Prostate gland (tissue), 2 donors: ENCODE measurements around the gene HHIPL1.

Source experiments
- POLR2A ChIP-seq: fragments of 450-650 bp; IDR thresholded peaks from one replicate; pipeline ENCODE4 v1.6.1; 2016; ENCODE audit warnings: antibody characterized with exemption, mild to moderate bottlenecking
- TF ChIP-seq, protein P1 (sequence below), 4 experiments: fragments of 200-600 bp in 2 of 4; fragments of 450-650 bp in 2 of 4; sonication (generic) in 2 of 4; IDR thresholded peaks; 1 replicate in 3 of 4; 2 replicates in 1 of 4; pipeline ENCODE4 v1.5.1; 2016 to 2019; ENCODE audit warnings: antibody characterized with exemption in 4 of 4, mild to moderate bottlenecking in 2 of 4, moderate library complexity in 2 of 4

- TF ChIP-seq, protein P1, sequence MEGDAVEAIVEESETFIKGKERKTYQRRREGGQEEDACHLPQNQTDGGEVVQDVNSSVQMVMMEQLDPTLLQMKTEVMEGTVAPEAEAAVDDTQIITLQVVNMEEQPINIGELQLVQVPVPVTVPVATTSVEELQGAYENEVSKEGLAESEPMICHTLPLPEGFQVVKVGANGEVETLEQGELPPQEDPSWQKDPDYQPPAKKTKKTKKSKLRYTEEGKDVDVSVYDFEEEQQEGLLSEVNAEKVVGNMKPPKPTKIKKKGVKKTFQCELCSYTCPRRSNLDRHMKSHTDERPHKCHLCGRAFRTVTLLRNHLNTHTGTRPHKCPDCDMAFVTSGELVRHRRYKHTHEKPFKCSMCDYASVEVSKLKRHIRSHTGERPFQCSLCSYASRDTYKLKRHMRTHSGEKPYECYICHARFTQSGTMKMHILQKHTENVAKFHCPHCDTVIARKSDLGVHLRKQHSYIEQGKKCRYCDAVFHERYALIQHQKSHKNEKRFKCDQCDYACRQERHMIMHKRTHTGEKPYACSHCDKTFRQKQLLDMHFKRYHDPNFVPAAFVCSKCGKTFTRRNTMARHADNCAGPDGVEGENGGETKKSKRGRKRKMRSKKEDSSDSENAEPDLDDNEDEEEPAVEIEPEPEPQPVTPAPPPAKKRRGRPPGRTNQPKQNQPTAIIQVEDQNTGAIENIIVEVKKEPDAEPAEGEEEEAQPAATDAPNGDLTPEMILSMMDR (IDR thresholded peaks at IDR 0.05) = no peak
- no peak for TF ChIP-seq POLR2A
Measured at GRCh38 chr14:99703381-99703780, 58.5 kb downstream of the HHIPL1 start.
